NCI-H460 (cell line): ENCODE data around the gene IL34. TPM values are rescaled to one million over a fixed set of nuclear protein-coding genes. Genes with fewer than 3 reads are reported as not detected.

Experiments
- DNase-seq: peaks from one replicate; pipeline ENCODE4 v3.0.0-alpha.2; 2016; ENCODE audit warnings: low read depth; ENCODE audit errors: extremely low read depth
- total RNA-seq: library from RNA; depleted of rRNA; stranded (reverse); fragments of >200 nt; shearing (Covaris generic); gene quantifications from 2 replicates; pipeline ENCODE4 v1.2.3, GENCODE V29; 2014; rRNA removed

Gene IL34
- total RNA-seq, 1 experiment from 2014 or later = not detected

DNA sequence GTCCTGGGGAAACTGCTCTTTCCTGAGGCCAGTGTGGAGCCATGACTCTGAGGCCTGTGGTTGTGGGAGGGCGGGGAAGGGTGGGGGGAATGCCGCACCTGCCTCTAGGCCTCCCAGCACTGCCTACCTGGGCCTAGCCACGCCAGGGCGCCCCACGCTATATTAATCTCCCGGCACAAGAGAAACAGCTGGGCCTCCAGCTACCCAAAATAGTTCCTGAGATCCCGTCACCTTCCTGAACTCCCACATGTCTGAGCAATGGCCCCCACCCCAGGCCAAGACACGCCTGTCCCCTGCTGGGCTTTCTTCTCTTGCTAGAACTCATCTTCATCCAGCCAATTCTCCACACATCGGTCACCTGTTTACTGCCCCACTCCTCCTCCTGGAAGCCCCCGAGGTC, 52.5 kb downstream of the IL34 start:
- DNase-seq = no peak

DNA sequence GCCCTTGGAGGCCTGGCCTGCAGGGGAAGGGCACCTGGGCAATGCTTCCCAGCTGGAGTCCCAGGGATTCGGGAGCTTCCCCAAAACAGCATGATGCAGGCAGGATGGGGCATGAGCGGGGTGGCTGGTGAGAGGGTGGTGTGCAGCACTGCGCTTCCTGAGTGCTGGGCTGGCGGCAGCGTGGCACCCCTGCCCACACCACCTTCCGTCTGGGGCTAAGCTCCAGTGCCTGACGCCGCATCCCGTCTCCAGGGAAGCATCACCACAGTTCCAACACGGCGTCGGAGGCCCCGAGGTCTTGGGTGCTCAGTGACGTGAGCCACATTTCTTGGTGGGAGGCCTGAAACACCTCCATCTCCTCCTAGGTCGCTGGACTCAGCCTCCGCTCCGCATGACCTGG, 53.3 kb downstream of the IL34 start:
- no peak for DNase-seq

DNA sequence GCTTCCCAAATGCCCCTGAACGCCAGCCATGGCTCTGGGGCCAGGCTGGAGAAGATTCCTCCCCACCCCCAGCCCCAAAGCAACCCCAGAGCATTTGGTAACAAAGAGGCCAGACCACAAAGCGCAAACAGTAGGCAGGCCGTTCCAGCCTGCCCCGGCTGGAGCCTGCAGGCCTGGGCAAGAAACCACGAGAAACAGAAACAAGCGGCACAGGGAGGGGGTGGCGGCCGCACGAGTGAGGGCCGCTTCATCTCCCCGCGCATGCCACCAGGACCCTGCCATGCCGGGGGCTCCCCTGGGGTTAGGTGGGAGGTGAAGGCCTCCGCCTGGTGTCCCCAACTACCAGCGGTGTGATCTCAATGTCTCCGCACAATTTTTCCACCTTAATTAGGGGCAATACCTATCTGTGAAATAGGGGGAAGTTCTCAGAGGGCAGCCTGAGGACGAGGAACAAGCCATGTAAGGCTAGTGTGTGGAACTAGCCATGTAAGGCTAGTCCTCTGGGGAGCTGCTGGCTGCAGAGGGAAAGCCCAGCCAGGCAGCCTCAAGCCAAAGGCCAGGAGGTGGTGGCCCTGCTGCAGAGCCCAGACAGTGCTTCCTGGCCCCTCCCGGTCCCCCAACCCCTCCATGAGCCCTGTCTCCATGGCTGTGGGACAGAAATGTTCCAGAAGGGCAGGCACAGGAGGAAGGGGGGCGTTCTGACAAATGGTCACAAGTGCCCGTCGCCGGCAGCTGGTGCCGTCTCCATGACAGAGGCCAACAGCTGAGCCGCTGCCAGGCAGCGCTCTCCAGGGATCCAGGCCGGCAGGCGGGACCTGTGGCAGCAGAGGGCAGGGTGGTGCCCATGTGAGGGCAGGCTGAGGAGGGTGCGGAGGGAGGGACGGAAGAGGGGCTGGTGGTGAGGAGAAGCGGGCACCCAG, 54.0 kb downstream of the IL34 start:
- no peak for DNase-seq

DNA sequence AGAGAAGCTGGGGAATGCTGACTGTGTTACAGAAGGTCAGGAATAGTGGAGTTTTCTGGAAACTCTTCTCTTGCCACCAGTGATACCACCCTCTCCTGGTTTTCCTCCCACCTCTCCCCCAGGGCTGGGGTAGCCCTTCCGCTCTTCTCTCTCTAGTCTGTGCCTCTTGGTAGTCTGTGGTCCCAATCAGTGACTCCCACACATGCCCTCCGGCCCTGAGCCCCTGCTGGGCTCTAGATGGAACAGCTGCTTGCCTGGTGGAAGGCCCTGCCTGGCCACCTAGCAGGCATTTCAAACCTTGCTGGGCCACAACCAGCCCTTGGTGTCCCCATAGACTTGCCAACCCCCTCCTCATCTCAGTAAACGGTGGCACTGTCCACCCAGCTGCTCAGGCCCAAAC, 54.7 kb downstream of the IL34 start:
- no peak for DNase-seq

DNA sequence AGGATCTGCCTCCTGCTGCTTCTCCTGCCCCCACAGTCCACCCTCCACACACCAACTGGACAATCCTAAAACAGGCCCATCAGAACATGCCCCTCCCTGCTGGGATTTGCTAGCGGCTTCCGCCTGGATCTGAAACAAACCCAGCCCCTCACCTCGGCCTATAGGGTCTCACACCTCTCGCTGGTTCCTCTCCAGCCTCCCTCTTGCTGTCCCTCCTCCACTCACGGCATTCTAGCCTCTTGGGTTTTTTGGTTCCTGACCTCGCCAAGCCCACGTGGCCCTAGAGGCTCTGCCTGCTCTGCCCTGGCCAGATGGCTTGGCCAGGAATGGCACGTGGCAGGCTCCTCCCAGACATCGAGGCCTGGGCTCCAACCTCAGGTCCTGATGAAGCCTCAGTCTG, 55.2 kb downstream of the IL34 start:
- no peak for DNase-seq

DNA sequence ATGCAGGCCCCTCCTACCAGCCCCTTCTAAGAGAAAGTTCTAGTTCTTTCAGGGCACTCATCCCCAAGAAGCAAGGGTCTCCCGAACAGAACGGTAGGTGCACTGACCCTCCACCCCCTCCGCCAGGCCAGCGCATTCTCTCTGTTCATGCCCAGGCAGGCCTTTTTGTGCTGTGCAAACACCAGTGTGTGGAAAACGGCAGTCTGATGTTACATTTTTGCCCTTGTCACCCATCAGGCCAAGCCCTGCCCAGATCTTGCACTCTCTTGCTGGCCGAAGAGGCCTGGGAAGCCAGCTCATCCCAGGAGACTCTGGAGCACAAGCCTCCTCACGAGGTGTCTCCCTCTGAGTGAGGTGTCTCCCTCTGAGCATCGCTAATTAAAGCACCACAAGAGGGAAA, 55.6 kb downstream of the IL34 start:
- peak; percentile 36 for DNase-seq

DNA sequence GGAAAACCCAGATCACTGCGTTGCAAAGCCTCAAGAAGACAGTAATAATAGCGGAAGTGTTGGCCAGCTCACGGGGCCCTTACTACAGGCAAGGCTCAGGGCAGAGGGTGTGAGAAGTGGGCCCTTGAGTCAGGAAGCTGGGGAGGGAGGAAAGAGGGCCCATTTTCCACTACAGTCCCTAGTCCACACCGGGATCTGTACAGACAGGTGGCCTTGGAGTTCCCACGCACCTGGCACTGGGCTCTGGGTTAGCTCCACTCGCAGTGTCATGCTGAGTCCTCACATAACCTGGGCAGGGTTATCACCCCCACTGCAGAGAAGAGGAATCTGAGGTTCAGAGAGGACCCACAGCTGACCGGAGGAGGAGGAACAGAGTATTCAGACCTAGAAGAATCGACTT, 56.3 kb downstream of the IL34 start:
- no peak for DNase-seq

DNA sequence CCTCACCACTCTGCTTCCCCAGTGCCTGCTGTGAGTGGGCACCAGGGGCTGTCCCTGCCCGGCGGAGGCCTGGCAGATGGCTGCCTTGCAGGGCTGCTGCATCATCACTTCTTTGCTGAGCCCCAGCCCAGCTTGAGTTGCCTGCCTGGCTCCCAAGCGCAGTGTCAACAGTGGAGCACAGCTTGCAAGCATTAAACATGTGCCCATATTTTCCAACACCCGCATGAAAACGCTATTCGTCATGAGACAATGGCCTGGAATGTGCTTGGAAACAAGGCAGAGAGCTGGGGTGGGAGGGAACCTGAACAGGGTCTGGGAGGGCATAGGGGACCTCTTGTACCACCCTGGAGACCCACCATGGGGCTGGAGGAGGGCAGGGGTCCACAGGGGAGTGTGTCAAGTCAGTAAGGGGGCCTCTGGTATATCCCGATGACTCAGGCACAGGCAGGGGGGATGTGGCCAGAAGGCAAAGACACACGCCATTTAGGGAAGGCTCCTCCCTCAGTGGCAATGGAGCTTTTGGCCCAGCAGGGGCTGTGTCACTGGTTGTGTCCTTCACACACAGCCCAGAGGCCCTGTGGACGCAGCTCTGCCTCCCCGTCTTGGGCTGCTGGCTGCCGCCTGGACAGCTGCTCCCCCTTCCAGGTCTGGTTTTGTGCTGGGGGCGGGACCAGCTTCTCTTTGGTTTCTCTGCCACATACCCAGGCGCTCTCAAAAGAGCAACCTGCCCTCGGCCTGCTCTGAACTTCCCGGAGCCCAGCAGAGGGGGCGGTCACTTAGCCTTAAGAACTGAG, 56.9 kb downstream of the IL34 start:
- no peak for DNase-seq

DNA sequence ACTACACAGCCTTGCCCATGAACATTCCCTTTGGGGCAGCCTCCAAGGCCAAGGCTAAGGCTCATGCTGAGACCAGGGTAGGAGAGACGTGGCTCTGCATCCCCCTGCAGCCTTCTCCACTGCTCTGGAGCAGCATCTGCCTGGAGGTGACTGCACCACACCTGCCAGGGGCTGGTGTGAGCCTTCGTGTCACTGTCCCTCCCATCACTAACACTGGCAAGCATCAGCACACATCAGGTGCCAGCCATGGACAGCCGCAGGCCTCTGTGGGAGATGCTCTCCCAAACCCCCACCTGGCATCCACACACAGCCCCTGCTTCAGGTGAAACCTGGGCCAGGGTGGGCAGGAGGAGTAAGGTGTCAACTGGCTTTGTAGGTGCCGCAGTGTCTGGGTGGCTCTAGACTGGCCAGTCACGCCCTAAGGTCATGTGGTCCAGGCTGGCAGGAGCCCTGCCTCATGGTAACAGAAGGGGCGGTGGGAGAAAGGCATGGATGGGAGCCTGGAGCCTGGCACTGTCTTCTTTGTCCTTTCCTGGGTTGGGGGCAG, 57.5 kb downstream of the IL34 start:
- DNase-seq = no peak

DNA sequence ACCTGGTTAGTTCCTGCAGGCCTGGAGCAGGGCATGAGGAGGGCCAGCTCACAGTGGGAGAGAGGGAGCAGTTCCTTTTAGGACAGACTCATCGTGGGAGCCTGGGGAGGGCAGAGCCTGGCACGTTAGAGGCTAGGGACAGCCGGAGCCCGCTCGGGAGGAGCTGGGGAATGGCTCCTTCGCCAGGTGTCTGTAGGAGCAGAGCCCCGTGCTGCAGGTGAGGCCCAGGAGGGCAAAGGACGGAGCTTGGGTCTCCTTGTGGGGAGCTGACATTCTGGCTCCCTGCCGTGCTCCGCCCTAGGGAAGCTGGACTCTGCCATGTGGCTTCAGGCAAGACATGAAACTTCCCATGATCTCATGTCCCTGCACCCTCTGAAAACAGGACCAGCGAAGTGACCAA, 58.2 kb downstream of the IL34 start:
- no peak for DNase-seq

DNA sequence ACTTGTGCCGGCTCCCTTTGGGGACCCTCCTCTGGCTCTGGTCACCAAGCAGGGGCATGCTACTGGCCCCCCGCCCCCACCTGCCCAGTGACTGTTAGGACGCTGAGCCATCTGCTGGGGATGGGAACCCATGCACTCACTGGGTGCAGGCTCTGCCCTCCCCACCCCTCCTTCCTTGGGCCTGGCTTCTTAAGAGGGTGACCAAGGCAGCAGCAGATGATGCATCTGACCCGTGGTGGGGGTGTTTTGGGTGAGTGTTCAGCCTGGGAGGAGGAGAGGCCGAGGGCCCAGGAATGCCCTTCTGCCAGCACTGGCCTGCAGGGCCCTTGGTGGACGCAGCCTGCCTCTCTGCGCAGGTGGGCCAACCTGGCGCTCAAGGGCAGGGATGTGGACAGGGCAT, 58.7 kb downstream of the IL34 start:
- DNase-seq = no peak

DNA sequence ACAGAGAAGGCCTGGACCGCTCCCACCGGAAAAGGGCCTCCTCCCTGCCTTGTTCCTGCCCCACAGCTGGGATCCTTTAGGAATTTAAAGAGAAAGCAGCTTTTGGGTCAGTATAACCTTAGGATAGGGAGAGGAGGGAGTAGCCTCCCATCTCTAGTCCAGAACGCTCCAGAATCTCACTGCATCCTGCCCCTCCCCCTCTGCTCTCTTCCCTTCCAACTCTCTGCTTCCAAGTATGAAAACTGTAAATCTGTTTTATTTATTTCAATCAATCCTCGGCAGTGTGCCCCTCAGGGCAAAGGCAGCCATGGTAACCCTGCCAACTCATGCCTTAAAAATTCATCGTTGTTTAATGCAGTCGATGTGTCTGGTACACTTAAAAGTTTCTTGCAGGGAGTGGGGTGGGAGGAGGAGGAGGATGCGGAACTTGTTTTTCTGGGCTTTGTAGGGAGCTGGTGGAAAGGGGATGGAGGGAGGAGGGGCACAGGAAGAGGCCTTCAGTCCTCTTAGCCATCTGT, 60.6 kb downstream of the IL34 start:
- no peak for DNase-seq

DNA sequence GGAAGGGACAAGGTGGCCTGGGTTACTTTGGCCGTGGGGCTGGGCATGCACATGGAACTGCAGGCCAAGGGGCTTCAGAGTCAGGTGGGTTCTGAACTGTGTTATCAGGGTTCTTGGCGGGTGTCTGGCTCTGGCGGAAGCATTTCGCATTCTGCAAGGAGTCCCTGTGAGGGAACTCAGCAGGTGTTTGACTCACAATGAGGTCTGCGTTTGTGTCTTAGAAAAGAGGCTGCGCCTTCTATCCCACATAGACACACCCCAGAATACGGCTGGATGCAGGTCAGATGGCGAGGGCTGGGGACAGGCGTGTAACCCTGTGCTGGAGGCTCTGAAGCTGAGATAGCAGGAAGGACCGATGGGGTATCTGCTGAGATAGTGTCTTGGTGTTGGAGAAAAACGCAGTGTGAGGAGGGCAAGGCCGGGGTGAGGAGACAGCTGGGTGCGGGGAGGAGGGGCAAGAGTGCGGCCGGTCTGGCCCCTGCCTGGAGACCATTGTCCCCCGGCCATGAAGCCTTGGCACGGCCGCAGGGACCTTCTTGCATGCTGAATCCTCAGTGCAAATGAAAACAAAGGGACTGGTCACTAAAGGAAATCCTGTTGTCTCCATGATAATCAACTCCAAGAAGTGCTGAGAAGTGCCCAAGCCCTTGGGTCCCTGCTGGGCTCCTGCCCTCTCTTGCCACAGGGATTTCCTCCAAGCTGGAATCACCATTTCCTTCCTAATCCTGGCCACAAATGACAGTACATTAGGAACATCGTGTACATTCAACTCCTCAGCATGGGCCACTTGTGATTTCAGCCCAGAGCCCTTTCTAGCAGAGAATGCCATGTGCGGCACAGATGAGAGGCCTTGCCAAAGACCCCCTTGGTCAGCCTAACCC, 62.2 kb downstream of the IL34 start:
- DNase-seq = no peak

DNA sequence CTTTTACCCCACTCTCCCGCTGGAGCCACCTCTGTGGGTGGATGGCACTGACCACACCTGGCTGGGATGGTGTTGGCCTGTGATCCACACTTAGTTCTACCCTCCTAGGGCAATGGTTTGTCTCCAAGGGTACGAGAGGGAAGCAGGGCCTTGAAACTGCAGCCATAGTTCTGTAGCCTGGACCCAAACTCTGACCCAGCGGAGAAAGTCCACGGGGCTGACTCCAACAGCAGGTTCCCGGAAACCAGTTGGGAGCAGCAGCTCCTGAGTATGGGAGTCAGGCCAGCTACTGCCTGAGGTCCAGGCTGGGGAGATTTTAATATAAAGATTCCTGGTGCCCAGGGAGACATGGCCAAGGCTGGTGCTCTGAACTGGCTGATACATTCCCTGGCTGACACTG, 63.1 kb downstream of the IL34 start:
- no peak for DNase-seq

DNA sequence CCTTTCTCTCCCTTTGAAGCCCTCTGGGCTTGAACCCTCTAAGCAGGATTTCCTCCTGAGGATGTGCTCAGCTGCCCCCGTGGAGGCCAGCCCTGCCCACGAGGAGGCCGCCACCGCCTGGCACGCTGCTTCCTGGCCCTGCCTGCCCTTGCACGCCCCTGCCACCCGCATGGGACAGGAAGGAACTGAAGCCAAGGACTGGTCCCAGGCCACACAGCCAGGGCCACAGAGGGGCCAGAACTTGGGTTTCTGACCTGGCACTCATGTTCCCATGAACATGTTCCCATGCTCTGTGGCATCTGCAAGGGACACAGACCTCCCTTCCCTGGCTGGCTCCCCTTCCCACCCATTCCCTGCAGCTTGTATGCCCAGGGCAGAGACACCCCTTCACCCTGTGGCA, 63.6 kb downstream of the IL34 start:
- no peak for DNase-seq

Other genes starting within 250 kb of the IL34 start
- gene ST3GAL2, start 207.5 kb upstream of the IL34 start, total RNA-seq = 10.6 and 11.6 TPM in 2 replicates
- gene FCSK, start 192.0 kb upstream of the IL34 start, total RNA-seq = 6.0 and 9.2 TPM in 2 replicates
- 23.4 and 24.3 TPM in 2 replicates for gene COG4, start 123.0 kb upstream of the IL34 start, total RNA-seq
- gene SF3B3, start 122.7 kb upstream of the IL34 start, total RNA-seq = 159 and 190 TPM in 2 replicates
- gene MTSS2, start 39.5 kb downstream of the IL34 start, total RNA-seq = 9.2 and 15.8 TPM in 2 replicates
- gene VAC14, start 154.6 kb downstream of the IL34 start, total RNA-seq = 29.8 and 35.2 TPM in 2 replicates